Measurements from ENCODE around the gene C15orf39.

Gene C15orf39

GRCh38 chr15:75197062-75197630 lies 4.5 kb upstream of the C15orf39 start:
- DNase-seq (ENCODE audit: low spot score), result no peak

DNA sequence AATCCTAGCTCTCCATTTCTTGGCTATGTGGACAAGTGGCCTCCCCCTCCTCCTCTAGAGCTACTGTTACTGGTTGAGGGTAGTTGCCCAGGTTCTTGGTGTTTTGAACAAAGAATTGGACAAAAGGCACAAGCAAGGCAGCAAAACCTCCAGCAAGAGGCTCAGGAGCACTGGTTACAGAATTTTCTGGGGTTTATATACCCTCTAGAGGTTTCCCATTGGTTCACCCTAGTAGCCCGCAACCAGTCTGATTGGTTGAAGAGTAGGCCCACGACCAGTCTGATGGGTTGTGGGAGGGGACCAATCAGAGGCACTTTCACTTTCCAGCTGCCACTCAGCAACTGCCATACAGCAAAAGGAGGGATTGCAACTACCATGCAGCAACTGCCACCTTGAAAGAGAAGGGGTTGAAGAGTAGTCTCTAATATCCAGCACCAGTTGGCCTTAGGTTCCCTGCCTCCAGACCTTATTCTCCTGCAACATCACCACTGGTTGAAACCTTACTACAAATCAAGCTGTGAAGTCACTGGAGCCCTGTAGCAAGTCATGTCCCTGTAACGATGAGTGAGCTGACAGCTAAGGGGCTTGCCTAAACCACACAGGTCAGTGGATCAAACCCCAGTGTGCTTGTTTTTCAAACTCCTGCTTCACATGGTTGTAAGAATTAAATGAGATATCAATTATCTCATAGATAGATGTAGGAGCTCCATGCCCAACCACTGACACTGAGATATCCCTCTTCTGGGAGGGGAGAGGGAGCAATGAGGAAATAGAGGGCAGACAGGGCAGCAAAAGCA lies 2.9 kb upstream of the C15orf39 start:
- DNase-seq (ENCODE audit: low spot score), result no peak

DNA sequence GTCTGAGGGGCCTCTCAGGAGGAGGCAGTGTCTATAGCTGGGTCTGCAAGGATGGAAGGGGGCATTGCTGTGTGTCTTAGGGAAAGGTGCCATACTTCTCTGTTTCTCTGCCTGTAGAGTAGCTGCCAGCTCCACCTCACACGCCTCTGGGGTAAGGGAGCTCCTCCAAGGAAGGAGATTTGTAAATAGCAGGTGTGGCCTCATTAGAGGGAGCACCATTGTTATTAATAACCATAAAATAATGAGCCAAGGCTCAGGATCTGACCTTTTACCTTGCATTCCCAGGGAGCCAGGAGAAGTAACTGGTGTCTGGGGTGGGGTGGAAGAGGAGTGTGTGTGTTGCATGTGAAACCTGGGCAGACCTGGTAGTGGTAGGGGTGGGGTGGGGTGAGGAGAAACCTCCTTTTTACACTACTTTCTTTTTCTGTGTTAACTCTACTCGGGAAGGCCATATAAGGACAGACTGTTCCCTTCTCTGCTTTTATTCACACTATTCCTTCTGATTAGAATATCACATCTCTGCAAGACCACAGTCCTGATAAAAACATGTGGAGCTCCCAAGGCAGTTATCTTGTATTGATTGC lies 2.2 kb upstream of the C15orf39 start:
- DNase-seq (ENCODE audit: low spot score), result no peak

GRCh38 chr15:75200391-75200764 lies 1.3 kb upstream of the C15orf39 start:
- no peak for DNase-seq (ENCODE audit: low spot score)

DNA sequence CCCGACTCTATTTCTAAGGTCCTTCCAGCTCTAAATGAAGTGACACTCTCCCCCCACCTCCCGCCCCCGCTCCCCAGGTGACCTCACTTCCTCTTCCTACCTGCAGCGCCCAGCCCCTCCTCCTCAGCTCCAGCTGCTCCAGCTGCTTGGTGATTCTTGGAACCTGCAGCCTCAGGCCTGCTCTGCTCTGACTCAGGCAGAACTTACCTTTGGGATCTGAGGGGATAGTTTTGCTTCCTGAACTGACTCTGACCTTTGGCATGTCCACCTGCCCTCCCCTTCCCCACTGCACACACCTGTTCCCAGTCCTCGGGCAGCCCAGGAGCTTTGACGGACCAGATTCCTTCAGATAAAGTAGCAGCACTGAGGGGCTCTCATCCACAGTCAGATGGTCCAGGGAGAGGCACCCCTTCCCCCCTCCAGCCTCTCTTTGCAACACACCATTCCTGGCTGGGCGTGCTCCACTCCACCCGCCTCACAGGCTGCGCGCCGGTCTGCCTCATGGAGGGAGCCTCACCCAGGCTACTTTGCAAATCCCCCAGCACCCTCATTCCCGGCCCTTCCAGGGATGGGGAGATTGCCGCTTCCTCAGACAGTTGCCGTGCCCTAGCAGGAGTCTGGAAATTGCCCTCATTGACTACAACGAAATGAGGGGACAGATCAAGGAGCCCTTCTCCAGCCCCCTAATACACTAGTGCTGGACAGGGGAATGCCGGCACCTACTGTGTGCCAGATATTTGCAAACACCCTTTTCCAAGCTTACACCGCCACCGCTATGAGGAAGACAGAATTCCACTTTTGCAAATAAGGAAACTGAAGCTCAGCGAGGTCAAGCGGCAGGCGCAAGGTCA lies 692 bp upstream of the C15orf39 start:
- DNase-seq (ENCODE audit: low spot score), result no peak

- DNase-seq (ENCODE audit: low spot score), result peak; percentile 17
Observed at GRCh38 chr15:75202251-75203016, 752 bp downstream of the C15orf39 start.

- no peak for DNase-seq (ENCODE audit: low spot score)
Observed at GRCh38 chr15:75203017-75203907, 1.6 kb downstream of the C15orf39 start.

DNA sequence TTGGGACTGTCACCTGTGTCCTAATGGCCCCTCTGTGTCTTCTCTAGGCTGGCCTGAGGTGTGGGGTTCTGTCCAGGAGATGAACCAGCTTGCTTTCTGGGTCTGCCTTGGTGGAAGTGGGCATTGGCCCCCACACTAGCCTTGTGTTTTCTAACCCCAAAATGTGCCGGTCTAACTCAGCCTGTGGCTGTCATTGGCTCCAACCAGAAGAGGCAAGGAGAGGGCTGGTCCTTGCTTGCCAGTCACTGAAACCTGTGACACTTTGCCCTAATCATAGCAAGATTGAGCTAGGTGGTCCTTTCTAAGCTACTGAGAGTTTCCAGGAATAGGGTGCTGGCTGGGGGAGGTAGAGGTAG lies 2.2 kb downstream of the C15orf39 start:
- no peak for DNase-seq (ENCODE audit: low spot score)

DNA sequence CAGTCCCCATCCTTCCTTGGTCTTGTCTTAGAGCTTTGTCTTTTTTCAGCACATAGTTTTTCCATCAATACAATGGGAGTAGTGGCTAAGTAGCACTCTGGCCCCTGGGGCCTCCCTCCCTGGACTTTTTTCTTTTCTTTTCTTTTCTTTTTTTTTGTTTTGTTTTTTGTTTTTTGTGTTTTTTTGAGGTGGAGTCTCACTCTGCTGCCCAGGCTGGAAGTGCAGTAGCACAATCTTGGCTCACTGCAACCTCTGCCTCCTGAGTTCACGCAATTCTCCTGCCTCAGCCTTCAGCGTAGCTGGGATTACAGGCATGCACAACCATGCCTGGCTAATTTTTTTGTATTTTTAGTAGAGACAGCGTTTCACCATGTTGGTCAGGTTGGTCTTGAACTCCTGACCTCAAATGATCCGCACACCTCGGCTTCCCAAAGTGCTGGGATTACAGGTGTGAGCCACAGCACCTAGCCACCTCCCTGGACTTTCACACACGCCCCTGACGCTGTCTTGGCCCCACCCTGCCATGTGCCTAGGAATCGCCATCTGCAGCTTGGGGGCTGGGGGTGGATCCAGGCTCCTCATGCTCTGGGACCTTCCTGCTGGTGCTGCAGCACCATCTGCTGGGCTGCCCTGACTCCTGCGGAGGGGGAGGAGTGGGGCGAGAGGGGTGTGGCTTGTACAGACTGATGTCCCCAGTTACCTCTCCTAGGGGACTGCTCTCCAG lies 2.8 kb downstream of the C15orf39 start:
- peak; percentile 86 for DNase-seq (ENCODE audit: low spot score)

- DNase-seq (ENCODE audit: low spot score), result no peak
Observed at GRCh38 chr15:75205064-75205395, 3.3 kb downstream of the C15orf39 start.

DNA sequence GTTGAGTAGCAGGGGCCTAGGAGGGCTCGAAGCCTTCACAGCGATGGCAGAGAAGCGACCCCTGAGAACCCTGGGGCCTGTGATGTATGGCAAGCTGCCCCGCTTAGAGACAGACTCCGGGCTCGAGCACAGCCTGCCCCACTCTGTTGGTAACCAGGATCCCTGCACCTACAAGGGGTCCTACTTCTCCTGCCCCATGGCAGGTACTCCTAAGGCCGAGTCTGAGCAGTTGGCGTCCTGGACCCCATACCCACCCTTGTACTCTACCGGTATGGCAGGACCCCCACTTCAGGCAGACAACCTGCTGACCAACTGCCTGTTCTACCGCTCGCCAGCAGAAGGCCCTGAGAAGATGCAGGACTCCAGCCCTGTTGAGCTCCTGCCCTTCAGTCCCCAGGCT lies 4.3 kb downstream of the C15orf39 start:
- DNase-seq (ENCODE audit: low spot score), result no peak

GRCh38 chr15:75206803-75207617 lies 5.3 kb downstream of the C15orf39 start:
- DNase-seq (ENCODE audit: low spot score), result no peak

DNA sequence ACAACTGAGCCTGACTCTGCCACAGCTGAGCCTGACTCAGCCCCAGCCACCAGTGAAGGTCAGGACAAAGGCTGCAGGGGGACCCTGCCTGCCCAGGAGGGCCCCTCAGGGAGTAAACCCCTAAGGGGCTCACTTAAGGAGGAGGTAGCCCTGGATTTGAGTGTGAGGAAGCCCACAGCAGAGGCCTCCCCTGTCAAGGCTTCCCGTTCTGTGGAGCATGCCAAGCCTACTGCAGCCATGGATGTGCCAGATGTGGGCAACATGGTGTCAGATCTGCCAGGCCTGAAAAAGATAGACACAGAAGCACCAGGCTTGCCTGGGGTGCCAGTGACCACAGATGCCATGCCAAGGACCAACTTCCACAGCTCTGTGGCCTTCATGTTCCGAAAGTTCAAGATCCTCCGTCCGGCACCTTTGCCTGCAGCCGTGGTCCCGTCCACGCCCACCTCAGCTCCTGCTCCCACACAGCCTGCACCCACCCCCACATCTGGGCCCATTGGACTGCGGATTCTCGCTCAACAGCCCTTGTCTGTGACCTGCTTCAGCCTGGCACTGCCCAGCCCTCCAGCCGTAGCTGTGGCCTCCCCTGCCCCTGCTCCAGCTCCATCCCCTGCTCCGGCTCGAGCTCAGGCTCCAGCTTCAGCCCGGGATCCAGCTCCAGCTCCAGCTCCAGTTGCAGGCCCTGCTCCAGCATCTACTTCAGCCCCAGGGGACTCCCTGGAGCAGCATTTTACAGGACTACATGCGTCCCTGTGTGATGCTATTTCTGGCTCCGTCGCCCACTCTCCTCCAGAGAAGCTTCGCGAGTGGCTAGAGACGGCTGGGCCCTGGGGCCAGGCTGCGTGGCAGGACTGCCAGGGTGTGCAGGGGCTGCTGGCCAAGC lies 6.2 kb downstream of the C15orf39 start:
- DNase-seq (ENCODE audit: low spot score), result no peak

DNA sequence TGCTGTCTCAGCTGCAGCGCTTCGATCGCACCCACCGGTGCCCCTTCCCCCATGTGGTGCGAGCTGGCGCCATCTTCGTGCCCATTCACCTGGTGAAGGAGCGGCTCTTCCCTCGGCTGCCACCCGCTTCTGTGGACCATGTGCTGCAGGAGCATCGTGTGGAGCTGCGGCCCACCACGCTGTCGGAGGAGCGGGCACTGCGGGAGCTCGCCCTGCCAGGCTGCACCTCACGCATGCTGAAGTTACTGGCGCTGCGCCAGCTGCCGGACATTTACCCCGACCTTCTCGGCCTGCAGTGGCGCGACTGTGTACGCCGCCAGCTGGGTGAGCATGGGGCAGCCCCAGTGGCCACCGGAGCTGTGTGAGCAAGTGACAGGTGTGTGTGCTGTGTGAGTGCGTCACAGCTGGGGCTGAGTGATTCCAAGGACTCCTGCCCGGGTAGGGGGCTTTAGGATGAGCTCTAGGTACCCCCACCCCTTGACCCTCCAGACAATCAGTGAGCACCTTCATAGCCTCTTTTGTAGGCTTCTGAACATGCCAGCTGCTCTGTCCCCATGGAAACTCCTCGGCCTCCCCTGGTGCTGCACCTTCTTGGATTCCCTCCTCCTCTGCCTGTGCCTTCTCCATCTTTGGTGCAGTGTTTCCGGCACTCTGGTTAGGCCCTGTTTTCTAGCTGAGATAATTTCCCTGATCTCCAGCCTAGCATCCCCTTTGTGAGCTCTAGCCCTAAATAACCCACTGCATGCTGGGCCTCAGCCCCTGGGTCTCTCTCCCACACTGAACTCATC lies 7.0 kb downstream of the C15orf39 start:
- DNase-seq (ENCODE audit: low spot score), result no peak

DNA sequence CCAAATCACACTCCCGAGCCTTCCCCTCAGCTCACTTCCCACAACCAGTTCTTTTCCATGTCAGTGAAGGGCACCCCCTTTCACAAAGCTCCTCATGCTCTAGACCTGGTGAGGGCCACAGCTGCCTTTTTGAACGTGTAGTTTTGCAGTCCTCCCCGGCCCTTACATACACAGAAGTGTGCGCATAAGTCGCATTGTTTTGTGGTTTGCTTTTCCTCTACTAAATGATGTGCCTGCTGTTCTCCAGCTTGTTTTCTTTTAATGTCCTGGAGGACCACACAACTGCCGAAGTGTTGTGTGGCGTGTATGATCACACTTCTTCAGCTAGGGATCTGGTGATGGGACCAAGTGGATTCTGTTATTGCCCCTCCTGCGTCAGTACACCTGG lies 7.6 kb downstream of the C15orf39 start:
- no peak for DNase-seq (ENCODE audit: low spot score)

DNA sequence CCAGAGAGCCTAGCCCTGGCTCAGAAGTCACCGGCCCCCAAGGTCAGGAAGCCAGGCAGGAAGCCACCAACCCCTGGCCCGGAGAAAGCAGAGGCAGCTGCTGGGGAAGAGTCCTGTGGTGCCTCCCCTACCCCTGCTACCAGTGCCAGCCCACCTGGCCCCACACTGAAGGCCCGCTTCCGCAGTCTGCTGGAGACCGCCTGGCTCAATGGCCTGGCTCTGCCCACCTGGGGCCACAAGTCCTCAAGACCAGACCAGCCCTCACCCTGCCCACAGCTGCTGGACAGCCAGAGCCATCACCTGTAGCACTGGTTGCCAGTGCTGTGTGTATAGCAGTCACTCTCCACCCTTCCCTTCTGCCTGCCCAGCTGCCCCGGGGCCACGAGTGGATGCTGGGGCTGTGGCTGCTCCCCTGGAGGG lies 9.1 kb downstream of the C15orf39 start:
- DNase-seq (ENCODE audit: low spot score), result no peak

DNA sequence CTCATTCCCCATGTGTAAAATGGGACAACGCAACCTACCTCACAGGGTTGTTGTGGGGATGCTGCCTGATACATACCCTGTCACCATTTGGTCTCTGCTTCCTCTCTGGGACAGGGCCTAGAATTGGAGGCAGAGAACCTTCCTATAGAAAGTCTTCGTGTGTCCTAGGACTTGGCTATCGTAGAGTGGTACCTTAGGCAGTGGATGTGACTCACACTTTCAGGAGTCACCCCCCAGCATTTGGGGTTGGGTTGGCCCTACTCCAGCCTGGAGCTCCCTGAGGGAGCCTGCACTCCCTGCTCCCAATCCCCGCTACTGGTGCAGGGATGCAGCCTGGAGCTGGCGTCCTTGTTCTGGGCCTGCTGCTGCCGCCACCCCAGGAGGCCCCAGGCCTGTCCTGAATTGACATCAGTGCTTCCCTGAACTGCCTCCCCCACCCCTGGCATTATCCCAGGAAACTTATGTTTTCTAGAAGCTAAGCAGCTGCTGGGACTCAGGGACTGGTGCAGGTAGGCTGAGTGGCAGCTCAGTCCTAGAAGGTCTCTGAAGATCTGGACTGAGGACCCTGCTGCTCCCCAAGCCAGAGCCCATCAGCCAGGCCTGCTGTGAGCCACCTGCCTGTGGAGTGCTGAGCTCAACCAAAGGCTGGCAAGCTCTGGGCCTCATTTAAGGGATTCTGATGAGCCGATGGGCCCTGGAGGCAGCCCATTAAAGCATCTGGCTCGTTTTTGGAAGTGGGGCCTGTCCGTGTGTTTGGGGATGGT lies 9.9 kb downstream of the C15orf39 start:
- no peak for DNase-seq (ENCODE audit: low spot score)
